RPMI7951 (cell line): ENCODE measurements around the gene PON2. TPM values are rescaled to one million over a fixed set of nuclear protein-coding genes. Genes with fewer than 3 reads are reported as not detected.

Experiments
- DNase-seq: peaks from one replicate; pipeline ENCODE4 v3.0.0-alpha.2; 2012; ENCODE audit warnings: low read depth
- total RNA-seq: library from RNA; depleted of rRNA; stranded (reverse); fragments of >200 nt; shearing (Covaris generic); gene quantifications from 2 replicates; pipeline ENCODE4 v1.2.3, GENCODE V29; 2014

The PON2 gene
- total RNA-seq, 1 experiment from 2014 or later: 183 TPM

- no peak for DNase-seq
These were observed 10.0 kb upstream of the PON2 start for GRCh38 chr7:95444796-95445195.

- no peak for DNase-seq
These were observed 6.4 kb upstream of the PON2 start for GRCh38 chr7:95441042-95441823.

- DNase-seq: no peak
These were observed 5.7 kb upstream of the PON2 start for GRCh38 chr7:95440394-95441038.

GRCh38 chr7:95436407-95436806 lies 1.6 kb upstream of the PON2 start:
- DNase-seq: no peak

- no peak for DNase-seq
These were observed 573 bp upstream of the PON2 start for GRCh38 chr7:95435422-95435780.

GRCh38 chr7:95433952-95434556 lies 774 bp downstream of the PON2 start:
- DNase-seq: no peak

- no peak for DNase-seq
These were observed 1.7 kb downstream of the PON2 start for GRCh38 chr7:95433129-95433528.

GRCh38 chr7:95432606-95433005 lies 2.2 kb downstream of the PON2 start:
- DNase-seq: no peak

GRCh38 chr7:95430864-95431263 lies 4.0 kb downstream of the PON2 start:
- no peak for DNase-seq

- DNase-seq: no peak
These were observed 5.4 kb downstream of the PON2 start for GRCh38 chr7:95429241-95429990.

- no peak for DNase-seq
These were observed 6.8 kb downstream of the PON2 start for GRCh38 chr7:95427914-95428516.

GRCh38 chr7:95427166-95427565 lies 7.7 kb downstream of the PON2 start:
- DNase-seq: no peak

- no peak for DNase-seq
These were observed 9.1 kb downstream of the PON2 start for GRCh38 chr7:95425694-95426093.

GRCh38 chr7:95424716-95425115 lies 10.1 kb downstream of the PON2 start:
- no peak for DNase-seq

GRCh38 chr7:95421847-95422444 lies 12.9 kb downstream of the PON2 start:
- no peak for DNase-seq

- DNase-seq: peak; percentile 48
These were observed 13.6 kb downstream of the PON2 start for GRCh38 chr7:95421000-95421846.

- DNase-seq: no peak
These were observed 22.8 kb downstream of the PON2 start for GRCh38 chr7:95412075-95412474.

- DNase-seq: no peak
These were observed 23.2 kb downstream of the PON2 start for GRCh38 chr7:95411666-95412065.

- DNase-seq: peak; percentile 86
These were observed 23.8 kb downstream of the PON2 start for GRCh38 chr7:95411036-95411435.

- no peak for DNase-seq
These were observed 27.1 kb downstream of the PON2 start for GRCh38 chr7:95407751-95408150.

GRCh38 chr7:95405800-95406199 lies 29.0 kb downstream of the PON2 start:
- no peak for DNase-seq
